Fibroblast of lung (primary cell): ENCODE measurements around the gene NUDT3.

Source experiments
- EZH2 ChIP-seq: IDR thresholded peaks from 2 replicates; pipeline ENCODE4 v1.5.1; 2012; ENCODE audit warnings: low read length, control low read depth, mild to moderate bottlenecking; ENCODE audit errors: missing control alignments
- TF ChIP-seq, protein P1 (sequence below), 2 donors: IDR thresholded peaks in 1 of 2; conservative IDR thresholded peaks in 1 of 2; 1 replicate in 1 of 2; 2 replicates in 1 of 2; pipeline ENCODE4 v1.5.1; 2011 to 2012; ENCODE audit warnings: low read length in 2 of 2, control low read depth in 1 of 2, inconsistent platforms in 1 of 2, low read depth in 1 of 2, mild to moderate bottlenecking in 1 of 2

GRCh38 chr6:34239893-34240292 lies 152.6 kb downstream of the NUDT3 start:
- TF ChIP-seq, protein P1, sequence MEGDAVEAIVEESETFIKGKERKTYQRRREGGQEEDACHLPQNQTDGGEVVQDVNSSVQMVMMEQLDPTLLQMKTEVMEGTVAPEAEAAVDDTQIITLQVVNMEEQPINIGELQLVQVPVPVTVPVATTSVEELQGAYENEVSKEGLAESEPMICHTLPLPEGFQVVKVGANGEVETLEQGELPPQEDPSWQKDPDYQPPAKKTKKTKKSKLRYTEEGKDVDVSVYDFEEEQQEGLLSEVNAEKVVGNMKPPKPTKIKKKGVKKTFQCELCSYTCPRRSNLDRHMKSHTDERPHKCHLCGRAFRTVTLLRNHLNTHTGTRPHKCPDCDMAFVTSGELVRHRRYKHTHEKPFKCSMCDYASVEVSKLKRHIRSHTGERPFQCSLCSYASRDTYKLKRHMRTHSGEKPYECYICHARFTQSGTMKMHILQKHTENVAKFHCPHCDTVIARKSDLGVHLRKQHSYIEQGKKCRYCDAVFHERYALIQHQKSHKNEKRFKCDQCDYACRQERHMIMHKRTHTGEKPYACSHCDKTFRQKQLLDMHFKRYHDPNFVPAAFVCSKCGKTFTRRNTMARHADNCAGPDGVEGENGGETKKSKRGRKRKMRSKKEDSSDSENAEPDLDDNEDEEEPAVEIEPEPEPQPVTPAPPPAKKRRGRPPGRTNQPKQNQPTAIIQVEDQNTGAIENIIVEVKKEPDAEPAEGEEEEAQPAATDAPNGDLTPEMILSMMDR (conservative IDR thresholded peaks at IDR 0.05 in 1 of 2, IDR thresholded peaks at IDR 0.05 in 1 of 2; ENCODE audit: low read depth in 1 of 2, low read length in 2 of 2) = no peak
- TF ChIP-seq EZH2 = no peak
